HS-27A (cell line): ENCODE data around the gene SPRR2B.
A peak's percentile ranks its signal among the peaks of the same experiment; 100 is the strongest.
"Not testable (repeated sequence)": the region's sequence is repeated elsewhere in the genome, so short reads cannot be mapped to it uniquely, and the experiment has no call there.

Experiments used
- DNase-seq: peaks from one replicate; pipeline ENCODE4 v3.0.0-alpha.2; 2012; ENCODE audit warnings: low read depth, missing footprints

The SPRR2B gene

GRCh38 chr1:153071511-153071910 is at the start of gene SPRR2B:
SPRR2B (minus strand) TSS chr1:153071611; CDS start chr1:153070839, 772 bp downstream.
- DNase-seq, result no peak

- DNase-seq, result no peak
These were observed 49.5 kb upstream of the SPRR2B start for GRCh38 chr1:153120945-153121344.

DNA sequence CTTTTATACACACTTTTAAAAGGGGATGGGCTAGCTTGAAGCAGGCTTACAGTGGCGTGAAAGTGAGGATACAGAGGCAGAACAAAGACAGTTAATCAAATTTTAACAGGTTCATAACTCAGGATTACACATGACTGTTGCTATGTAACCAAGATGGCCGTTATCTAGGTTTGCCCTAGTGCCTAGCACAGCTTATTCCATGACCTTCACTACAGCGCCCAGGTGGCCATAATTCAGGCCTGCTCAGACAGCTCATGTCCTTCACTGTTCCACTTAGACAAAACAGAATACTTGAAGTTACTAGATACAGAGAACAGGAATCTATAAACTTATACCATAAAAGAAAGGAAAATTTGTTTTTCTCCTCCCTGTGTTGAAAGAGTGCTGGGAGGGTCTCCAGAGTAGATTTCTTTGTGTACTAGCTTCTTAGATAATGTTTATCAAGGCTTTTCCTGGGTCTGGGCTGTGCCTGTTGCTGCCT is 48.1 kb upstream of the SPRR2B start:
- no peak for DNase-seq

- not testable (repeated sequence) for DNase-seq
These were observed 43.9 kb upstream of the SPRR2B start for GRCh38 chr1:153115264-153115663.

GRCh38 chr1:153113416-153113815 is 42.0 kb upstream of the SPRR2B start, which contains the start of gene SPRR2F:
SPRR2F (minus strand) TSS chr1:153113516; CDS start chr1:153112733, 783 bp downstream.
- no peak for DNase-seq

DNA sequence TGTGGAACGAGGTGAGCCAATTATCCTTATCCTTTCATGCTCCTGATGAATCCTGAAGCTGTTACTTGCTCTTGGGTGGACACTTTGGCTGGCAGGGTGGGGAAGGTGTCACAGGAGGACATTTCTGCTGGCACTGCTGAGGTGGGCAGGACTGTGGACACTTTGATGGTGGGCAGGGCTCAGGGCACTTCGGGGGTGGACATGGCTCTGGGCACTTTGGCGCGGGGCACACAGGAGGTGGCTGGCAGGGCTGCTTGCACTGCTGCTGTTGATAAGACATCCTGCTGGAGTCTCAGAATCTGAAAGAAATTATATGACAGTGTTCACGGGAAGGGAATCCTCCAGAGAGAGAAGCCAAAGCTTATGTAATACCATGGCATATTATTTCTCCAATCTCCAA is 41.0 kb upstream of the SPRR2B start:
- DNase-seq, result not testable (repeated sequence)

DNA sequence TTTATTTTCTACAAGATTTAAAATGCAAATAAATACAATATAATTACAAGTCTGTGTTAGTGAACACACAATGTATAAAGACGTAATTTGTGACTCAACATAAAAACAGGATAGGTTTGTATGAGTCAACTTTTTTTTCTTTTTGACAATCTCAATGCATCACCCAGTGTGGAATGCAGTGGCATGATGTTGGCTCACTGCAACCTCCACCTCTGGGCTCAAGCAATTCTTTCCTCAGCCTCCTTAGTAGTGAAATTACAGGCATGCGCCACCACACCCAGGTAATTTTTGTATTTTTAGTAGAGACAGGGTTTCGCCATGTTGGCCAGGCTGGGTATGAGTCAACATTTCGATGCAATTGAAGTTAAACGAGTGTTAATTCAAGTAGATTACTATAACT is 28.8 kb upstream of the SPRR2B start:
- DNase-seq, result peak; percentile 66

- DNase-seq, result peak; percentile 24
These were observed 28.1 kb upstream of the SPRR2B start for GRCh38 chr1:153099461-153100045.

DNA sequence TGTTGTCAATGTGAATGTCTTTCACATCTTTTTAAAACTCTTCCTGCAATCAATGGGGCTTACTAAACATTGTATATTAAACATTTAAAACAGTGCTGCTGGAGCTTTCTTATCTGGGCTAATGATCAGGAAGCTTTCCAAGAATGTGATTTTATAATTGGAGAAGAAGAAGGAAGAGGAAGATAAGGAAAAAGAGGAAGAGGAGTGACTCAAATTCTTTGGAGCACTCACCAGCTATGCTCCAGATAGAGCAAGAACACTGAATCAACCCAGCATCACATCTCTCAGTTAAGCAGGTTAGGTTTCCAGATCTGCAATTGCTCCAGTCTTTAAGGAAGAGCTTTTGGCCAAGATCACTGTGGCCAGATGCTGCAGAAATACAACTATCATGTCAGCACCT is 24.4 kb upstream of the SPRR2B start:
- DNase-seq, result no peak

- no peak for DNase-seq
These were observed 23.0 kb upstream of the SPRR2B start, which contains the start of gene SPRR2E for GRCh38 chr1:153094426-153094825. SPRR2E (minus strand) TSS chr1:153094526; CDS start chr1:153093751, 775 bp downstream.

- no peak for DNase-seq
These were observed 16.2 kb upstream of the SPRR2B start for GRCh38 chr1:153087652-153088051.

DNA sequence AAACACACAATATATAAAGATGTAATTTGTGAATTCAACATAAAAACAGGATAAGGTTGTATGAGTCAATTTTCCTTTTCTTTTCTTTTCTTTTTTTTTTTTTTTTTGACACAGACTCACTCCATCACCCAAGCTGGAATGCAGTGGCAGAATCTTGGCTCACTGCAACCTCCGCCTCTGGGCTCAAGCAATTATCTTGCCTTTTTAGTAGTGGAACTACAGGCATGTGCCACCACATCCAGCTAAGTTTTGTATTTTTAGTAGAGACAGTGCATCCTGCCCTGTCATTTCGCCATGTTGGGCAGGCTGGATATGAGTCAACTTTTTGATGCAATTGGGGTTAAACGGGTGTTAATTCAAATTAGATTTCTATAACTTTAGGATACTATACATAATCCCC is 10.3 kb upstream of the SPRR2B start:
- DNase-seq, result no peak

- DNase-seq, result no peak
These were observed 1.7 kb upstream of the SPRR2B start for GRCh38 chr1:153072806-153073726.

- DNase-seq, result no peak
These were observed 1.2 kb downstream of the SPRR2B start for GRCh38 chr1:153070243-153070642.

DNA sequence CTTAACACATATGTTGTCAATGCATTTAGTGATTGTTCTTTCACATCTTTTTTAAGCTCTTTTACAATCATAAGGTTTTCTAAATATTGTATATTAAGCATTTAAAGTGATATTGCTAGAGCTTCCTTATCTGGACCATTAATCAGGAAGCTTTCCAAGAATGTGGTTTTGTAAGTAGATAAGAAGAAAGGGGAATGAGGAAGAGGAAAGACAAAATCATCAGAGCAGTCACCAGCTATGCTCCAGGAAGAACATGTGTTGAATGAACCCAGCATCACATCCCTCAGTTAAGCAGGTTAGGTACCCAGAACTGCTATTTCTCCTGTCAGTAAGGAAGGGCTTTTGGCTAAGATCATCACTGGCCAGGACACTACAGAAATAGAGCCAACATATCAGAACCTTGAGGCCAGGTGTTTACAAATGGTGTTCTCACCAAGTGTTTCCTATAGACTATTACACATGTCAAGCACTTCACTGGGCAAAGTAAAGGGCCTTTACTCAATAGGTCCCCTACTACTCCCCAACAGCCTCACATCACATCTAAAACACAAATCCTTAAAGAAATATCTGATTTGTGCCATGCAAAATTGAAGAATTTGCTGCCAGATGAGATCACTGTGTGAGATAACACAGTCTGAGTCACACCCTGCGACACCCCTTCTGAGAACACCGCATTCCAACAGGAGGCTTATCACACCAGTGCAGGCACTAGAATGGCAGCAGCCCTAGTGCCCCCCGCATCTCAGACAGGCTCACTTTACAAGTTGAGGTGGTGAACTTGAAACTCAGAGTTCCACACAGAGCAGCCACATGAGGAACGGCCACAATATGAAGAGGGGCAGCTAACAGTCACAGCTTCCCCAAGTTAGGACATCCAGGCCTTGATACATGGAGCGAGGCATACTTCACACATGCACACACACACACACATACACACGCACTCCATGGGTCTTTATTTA is 12.3 kb downstream of the SPRR2B start:
- DNase-seq, result no peak

- no peak for DNase-seq
These were observed 13.3 kb downstream of the SPRR2B start for GRCh38 chr1:153058154-153058553.

- DNase-seq, result no peak
These were observed 14.0 kb downstream of the SPRR2B start, which contains the start of gene SPRR2A for GRCh38 chr1:153057375-153057774. SPRR2A (minus strand) TSS chr1:153057512; CDS start chr1:153056735, 777 bp downstream.

DNA sequence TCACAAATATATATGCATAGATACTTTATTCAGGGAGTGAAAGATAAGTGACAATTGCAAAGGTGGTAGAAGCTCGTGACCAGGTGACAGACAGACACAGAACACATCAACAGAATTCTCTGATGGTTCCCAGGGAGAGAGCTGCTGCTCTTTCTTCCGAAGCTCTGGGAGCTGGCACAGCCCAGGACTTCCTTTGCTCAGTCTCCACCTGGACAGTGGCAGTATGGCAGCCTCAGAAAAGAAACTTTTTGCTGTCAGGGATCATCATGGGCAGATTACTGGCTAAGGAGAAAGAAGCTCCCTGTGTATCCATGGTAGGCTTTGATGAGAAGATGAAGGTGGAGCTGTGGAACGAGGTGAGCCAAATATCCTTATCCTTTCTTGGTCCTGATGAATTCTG is 15.3 kb downstream of the SPRR2B start:
- DNase-seq, result not testable (repeated sequence)

DNA sequence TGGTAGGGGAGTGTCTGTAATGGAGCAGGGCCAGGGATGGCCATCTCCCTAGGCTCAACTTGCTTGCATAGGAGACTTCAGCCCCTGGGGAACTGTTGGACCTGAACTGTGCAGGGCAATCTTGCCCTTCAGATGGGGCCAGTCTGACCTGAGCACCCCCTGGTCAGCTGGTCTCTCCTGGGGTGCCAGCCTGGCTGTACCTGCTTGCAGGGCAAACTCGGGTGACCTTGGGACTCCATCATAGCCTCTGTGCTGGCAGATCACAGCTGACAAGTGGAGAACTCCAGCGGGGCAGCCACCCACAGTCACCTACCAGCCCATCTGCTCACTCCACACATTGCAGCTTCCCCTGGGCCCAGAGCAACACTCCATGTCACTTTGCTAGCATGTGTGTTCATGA is 22.2 kb downstream of the SPRR2B start:
- DNase-seq, result no peak

DNA sequence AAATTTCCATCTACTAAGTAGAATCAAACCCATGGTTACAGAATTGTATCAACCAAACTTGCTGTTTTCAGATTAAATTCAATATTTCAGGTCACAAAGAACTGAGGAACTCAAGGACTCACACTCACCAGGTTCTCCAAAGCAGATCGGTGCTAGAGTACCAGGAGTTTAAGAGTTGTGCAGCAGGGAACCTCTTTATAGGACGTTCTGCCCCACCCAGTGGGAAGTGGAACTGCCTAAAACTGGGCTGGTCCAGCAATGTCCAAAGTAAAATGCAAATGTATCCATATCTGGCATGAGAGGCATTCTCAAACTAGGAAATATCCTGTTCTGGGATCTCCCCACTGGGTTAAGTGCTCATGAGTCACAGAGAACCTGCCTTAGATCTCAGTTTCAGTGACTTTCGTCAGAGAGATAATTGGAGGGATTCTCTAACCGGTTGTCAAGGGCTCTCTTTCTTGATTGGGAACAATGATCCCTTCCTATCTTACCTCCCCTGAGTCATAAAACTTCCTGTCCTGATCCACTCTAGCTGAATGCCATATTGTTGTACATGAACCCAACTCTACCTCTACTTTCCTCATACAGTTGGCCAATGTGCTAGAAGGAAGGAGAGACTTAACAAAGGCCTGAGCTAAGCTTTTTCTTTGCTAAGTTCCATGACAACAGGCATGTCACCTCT is 30.3 kb downstream of the SPRR2B start, which contains the start of gene SPRR2D:
Gene SPRR2D (minus strand): TSS at position 171 of the 682 bp plus-strand sequence. CDS start 774 bp downstream, outside the sequence.
- DNase-seq, result no peak

DNA sequence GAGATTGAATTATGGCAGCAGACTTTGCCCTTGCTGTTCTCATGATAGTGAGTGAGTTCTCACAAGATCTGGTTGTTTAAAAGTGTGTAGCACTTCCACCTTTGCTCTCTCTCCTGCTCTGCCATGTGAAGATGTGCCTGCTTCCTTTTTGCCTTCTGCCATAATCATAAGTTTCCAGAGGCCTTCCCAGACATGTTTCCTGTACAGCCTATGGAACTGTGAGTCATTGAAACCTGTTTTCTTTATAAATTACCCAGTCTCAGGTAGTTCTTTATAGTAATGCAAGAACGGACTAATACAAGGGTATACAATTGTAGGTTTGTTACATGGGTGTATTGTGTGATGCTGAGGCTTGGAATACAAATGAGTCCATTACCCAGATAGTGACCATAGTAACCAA is 36.2 kb downstream of the SPRR2B start:
- no peak for DNase-seq
